OCI-M1 (cell line): ENCODE data around the gene SLCO2A1.
"Not testable (repeated sequence)": the region's sequence is repeated elsewhere in the genome, so short reads cannot be mapped to it uniquely, and the experiment has no call there.

Source experiments
- DNase-seq: peaks from one replicate; lab custom pipeline; 2025; lab: John Stamatoyannopoulos, UW

SLCO2A1 gene

GRCh38 chr3:134029734-134030378 is at the start of gene SLCO2A1:
TSS of gene SLCO2A1 (minus strand) at chr3:134029925. CDS start at chr3:134029802, 123 bp downstream.
- DNase-seq = no peak

- DNase-seq = no peak
Observed at GRCh38 chr3:134079111-134079547, 49.4 kb upstream of the SLCO2A1 start.

- DNase-seq = no peak
Observed at GRCh38 chr3:134078169-134078831, 48.6 kb upstream of the SLCO2A1 start.

GRCh38 chr3:134077649-134078161 is 48.0 kb upstream of the SLCO2A1 start:
- DNase-seq = no peak

- DNase-seq = no peak
Observed at GRCh38 chr3:134076851-134077250, 47.1 kb upstream of the SLCO2A1 start.

GRCh38 chr3:134075846-134076245 is 46.1 kb upstream of the SLCO2A1 start:
- no peak for DNase-seq

- DNase-seq = no peak
Observed at GRCh38 chr3:134075568-134075825, 45.8 kb upstream of the SLCO2A1 start.

GRCh38 chr3:134074790-134075567 is 45.3 kb upstream of the SLCO2A1 start:
- no peak for DNase-seq

GRCh38 chr3:134074001-134074789 is 44.5 kb upstream of the SLCO2A1 start:
- no peak for DNase-seq

GRCh38 chr3:134073583-134073945 is 43.8 kb upstream of the SLCO2A1 start:
- DNase-seq = no peak

- no peak for DNase-seq
Observed at GRCh38 chr3:134072881-134073582, 43.3 kb upstream of the SLCO2A1 start.

GRCh38 chr3:134070281-134070680 is 40.6 kb upstream of the SLCO2A1 start:
- not testable (repeated sequence) for DNase-seq

GRCh38 chr3:134068429-134068828 is 38.7 kb upstream of the SLCO2A1 start:
- no peak for DNase-seq

GRCh38 chr3:134067531-134068161 is 37.9 kb upstream of the SLCO2A1 start:
- DNase-seq = no peak

- no peak for DNase-seq
Observed at GRCh38 chr3:134066651-134067530, 37.2 kb upstream of the SLCO2A1 start.

GRCh38 chr3:134066158-134066541 is 36.4 kb upstream of the SLCO2A1 start:
- no peak for DNase-seq

GRCh38 chr3:134065252-134066157 is 35.8 kb upstream of the SLCO2A1 start:
- no peak for DNase-seq

- no peak for DNase-seq
Observed at GRCh38 chr3:134064081-134064480, 34.4 kb upstream of the SLCO2A1 start.

- no peak for DNase-seq
Observed at GRCh38 chr3:134061401-134061800, 31.7 kb upstream of the SLCO2A1 start.
